ENCODE results near the gene FMN2.

DNA sequence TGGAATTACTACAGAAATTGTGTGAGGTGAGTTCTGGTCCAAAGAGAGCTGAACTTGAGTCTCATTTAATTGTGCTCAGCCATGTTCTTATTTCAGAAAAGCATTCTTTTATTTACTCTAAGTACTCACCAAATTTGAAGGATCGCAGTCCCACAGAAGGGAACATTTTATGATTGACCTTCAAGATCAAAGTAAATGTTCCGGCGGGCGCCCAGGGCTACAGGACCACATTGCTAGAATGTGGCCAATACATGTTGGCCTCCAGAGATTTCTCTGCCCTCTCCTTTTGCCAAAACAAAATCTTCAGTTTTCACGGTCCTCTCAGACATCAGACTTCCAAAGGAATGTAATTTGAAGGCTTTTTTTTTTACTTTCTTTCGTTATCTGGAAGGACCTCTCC is 237.8 kb downstream of the FMN2 start:
- TF ChIP-seq, protein P1, sequence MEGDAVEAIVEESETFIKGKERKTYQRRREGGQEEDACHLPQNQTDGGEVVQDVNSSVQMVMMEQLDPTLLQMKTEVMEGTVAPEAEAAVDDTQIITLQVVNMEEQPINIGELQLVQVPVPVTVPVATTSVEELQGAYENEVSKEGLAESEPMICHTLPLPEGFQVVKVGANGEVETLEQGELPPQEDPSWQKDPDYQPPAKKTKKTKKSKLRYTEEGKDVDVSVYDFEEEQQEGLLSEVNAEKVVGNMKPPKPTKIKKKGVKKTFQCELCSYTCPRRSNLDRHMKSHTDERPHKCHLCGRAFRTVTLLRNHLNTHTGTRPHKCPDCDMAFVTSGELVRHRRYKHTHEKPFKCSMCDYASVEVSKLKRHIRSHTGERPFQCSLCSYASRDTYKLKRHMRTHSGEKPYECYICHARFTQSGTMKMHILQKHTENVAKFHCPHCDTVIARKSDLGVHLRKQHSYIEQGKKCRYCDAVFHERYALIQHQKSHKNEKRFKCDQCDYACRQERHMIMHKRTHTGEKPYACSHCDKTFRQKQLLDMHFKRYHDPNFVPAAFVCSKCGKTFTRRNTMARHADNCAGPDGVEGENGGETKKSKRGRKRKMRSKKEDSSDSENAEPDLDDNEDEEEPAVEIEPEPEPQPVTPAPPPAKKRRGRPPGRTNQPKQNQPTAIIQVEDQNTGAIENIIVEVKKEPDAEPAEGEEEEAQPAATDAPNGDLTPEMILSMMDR (IDR thresholded peaks at IDR 0.05), result no peak
- TF ChIP-seq EZH2phosphoT487 (IDR thresholded peaks at IDR 0.05), result no peak
